ENCODE data around the gene ABHD4.
"Not testable (repeated sequence)": the region's sequence is repeated elsewhere in the genome, so short reads cannot be mapped to it uniquely, and the experiment has no call there.

The ABHD4 gene, protein sequence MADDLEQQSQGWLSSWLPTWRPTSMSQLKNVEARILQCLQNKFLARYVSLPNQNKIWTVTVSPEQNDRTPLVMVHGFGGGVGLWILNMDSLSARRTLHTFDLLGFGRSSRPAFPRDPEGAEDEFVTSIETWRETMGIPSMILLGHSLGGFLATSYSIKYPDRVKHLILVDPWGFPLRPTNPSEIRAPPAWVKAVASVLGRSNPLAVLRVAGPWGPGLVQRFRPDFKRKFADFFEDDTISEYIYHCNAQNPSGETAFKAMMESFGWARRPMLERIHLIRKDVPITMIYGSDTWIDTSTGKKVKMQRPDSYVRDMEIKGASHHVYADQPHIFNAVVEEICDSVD

DNA sequence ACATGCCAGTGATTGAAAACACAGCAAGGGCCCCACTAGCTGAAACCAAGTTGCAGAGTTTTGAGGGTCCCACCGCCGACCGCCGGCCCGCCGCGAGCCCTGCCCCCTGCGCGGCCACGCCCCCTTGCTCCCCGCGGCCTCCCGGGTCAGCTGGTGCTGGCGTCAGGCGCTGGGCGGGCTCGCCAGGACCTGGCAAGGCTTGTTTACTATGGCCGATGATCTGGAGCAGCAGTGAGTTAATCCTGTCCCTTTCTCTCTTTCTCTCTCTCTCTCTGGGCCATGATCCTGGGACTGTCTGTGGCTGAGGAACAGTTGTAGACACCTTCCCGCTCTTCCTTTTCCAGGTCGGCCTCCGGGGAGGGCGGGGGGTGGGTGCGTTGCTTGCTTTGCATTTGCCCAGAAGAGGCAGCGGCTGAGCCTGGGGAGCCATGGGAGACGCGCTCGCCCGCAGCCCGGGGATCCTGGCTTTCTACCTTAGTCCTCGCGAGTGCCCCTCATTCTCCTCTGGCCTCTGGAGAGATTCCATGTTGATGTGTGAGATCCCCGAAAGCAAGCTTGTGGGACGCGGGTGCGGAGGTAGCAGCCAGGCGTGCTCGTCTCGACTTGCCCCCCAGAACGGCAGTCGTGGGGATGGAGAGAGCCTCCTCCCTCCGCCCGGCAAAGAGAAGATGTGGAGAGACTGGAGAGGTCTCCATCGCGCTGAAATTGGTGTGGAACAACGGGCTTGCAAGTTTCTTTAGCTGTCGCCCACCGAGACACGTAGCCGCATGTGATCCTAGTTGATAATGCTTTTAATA, at the start of gene ABHD4:
Gene ABHD4, plus strand, starts transcription at position 202 of the 797 bp plus-strand sequence. Its CDS starts 7 bp downstream, at position 209.
- peak; percentile 8 to 70 for DNase-seq

DNA sequence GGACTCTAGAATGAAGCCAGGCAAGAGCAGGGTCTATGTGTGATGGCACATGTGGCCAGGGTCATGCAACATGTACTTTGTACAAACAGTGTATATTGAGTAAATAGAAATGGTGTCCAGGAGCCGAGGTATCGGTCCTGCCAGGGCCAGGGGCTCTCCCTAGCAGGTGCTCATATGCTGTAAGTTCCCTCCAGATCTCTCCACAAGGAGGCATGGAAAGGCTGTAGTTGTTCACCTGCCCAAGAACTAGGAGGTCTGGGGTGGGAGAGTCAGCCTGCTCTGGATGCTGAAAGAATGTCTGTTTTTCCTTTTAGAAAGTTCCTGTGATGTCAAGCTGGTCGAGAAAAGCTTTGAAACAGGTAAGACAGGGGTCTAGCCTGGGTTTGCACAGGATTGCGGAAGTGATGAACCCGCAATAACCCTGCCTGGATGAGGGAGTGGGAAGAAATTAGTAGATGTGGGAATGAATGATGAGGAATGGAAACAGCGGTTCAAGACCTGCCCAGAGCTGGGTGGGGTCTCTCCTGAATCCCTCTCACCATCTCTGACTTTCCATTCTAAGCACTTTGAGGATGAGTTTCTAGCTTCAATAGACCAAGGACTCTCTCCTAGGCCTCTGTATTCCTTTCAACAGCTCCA, 48.7 kb upstream of the ABHD4 start:
- no peak for DNase-seq

DNA sequence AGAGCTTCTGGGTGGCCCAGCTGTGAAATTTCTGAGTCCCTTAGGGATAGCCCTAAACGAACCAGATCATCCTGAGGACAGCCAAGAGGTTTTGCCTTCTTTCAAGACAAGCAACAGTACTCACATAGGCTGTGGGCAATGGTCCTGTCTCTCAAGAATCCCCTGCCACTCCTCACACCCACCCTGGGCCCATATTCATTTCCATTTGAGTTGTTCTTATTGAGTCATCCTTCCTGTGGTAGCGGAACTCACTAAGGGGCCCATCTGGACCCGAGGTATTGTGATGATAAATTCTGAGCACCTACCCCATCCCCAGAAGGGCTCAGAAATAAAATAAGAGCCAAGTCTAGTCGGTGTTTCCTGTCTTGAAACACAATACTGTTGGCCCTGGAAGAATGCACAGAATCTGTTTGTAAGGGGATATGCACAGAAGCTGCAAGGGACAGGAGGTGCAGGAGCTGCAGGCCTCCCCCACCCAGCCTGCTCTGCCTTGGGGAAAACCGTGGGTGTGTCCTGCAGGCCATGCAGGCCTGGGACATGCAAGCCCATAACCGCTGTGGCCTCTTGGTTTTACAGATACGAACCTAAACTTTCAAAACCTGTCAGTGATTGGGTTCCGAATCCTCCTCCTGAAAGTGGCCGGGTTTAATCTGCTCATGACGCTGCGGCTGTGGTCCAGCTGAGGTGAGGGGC, 48.0 kb upstream of the ABHD4 start:
- DNase-seq = no peak

DNA sequence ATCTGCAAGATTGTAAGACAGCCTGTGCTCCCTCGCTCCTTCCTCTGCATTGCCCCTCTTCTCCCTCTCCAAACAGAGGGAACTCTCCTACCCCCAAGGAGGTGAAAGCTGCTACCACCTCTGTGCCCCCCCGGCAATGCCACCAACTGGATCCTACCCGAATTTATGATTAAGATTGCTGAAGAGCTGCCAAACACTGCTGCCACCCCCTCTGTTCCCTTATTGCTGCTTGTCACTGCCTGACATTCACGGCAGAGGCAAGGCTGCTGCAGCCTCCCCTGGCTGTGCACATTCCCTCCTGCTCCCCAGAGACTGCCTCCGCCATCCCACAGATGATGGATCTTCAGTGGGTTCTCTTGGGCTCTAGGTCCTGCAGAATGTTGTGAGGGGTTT, 46.5 kb upstream of the ABHD4 start:
- DNase-seq = no peak

DNA sequence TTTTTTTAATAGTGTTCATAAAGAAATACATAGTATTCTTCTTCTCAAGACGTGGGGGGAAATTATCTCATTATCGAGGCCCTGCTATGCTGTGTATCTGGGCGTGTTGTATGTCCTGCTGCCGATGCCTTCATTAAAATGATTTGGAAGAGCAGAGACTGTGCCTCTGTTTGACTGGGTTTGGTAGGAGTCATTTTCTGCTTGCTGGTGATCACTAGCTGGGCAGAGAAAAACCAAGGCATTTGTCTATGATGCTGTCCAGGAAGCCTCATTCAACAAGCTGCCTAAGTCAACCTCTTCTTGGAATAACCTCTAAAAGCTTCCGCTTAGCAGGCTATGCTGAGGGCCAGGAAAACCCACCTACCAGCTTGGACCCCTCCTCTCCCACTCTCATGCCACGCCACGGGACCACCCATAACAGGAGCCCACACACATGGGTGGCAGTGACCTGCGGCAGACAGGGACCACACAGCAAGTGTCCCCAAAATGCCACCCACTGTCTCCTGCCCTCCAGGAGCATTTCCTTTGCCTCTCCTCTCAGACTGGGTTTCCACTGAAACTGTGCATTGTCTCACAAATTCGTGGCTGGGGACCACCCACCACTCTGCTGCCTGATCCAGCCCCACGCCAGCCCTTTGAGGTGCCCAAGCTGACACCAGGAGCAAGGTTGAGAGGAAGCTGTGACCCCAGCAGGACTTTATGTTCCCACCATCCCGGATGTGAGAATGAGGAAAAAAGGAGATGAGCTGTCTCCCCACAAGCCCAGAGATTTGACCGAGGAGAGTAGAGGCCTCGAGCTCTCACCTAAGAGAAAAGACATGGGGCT, 45.9 kb upstream of the ABHD4 start:
- DNase-seq = no peak

DNA sequence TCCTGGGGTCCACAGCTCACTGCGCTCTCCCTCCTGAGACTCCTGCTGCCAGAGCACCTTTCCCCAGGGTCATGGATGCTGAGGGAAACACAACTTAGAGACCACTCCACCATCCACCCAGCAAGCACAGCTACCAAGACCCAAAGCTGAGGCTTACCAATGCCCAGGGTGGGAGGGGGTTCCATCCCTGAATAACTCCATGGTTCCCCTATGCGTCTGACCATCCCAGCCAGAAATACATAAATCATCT, 45.3 kb upstream of the ABHD4 start:
- DNase-seq = no peak

DNA sequence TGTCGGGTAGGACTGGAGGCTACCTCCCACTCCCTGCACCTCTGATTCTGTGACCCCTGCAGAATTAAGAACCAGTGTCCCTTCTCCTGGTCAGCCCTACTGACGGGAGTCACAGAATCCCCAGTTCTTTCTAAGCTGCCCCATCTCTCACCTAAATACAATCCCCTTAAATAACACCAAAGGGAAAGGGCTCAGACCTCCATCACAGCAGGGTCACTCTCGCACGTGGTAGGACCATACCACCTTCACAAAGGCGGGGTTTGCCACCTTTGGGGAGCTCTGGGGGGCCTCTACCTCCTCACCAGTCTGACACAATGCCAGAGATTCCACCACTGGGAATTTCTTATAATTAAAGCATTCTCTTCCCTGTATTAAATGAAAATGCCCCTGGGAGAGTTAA, 44.7 kb upstream of the ABHD4 start:
- DNase-seq = no peak

DNA sequence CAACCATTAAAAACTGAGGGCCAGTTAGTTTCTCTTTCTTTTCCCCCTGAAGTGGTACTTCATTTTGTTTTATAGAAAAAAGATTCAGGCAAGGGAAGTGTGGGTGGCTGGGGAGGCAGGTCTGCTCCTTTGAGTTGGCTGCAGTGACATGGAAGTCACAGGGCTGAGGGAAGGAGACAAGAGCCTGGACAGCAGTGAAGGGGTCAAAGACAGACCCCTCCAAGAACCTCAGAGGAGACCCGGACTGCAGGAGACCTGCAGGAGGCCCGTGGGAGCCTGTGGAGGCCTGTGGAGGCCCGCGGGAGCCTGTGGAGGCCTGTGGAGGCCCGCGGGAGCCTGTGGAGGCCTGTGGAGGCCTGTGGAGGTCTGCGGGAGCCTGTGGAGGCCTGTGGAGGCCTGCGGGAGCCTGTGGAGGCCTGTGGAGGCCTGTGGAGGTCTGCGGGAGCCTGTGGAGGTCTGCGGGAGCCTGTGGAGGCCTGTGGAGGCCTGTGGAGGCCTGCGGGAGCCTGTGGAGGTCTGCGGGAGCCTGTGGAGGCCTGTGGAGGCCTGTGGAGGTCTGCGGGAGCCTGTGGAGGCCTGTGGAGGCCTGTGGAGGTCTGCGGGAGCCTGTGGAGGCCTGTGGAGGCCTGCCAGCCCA, 44.1 kb upstream of the ABHD4 start:
- not testable (repeated sequence) for DNase-seq

DNA sequence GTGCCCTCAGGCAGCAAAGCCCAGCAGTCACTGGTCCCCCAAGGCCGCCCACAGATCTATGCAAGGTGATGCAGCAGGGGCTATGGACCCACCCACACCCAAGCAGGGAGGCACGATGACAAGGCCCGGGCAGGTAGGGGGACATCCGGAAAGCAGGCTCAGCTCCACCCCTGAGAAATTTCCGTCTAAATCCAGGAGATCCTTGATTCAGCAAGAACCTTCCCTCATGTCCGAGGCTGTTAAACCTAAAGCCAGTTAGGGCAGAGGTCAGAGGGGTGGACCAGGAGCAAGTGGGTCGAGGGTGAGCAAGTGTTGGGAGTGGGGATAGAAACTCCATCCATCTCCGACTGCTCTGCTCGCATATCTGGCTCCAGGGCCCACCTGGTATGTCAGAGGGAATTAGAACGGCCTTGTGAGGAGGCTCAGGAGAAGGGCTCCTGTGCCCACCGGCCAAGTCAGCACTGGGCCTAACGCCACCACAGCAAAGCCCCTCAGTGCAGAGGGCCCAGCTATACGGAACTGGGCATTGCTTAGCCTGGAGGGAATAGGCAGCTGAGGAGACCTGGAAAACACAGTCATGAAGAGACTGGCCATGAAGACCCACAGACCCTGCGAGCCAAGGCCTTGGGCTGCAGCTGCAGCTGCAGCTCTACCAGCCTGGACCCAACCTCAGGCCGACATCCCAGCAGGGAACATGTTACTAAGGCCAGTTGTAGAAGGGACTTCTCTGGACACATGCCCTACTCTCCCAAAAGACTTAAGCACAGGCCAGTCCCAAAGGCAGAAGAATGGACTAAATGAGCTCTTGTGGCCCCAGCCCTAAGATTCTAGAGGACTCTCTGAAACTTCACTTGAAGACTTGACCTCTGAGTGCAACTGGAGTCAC, 43.4 kb upstream of the ABHD4 start:
- no peak for DNase-seq

DNA sequence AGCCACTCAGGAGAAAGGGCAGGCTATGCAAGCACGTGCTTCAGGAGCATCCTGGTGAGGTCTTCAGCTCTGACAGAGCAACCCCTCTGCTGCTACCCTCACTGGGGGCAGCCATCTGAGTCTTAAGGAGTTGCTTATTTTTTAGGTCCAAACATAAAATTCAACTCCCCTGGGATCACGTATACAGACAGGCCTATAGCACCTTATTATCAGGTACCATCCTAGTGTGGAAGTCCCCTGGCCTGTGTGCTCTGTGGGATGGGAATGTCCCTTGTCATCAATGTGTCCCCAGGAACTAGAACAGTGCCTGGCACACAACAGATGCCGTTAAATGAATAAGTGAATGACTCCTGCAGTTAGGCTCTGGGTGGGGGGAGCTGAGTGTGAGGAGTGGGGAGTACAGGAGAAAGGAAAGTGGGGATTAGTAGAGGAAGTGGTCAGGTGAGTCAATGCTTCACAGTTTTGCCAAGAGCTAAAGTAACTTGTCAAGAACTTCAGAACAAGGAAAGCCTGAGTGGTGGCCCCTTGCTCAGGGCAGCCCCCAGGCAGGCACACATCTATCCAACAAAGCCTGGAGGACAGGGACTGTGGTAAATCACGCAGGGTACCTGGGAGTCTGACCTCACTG, 42.6 kb upstream of the ABHD4 start:
- no peak for DNase-seq

DNA sequence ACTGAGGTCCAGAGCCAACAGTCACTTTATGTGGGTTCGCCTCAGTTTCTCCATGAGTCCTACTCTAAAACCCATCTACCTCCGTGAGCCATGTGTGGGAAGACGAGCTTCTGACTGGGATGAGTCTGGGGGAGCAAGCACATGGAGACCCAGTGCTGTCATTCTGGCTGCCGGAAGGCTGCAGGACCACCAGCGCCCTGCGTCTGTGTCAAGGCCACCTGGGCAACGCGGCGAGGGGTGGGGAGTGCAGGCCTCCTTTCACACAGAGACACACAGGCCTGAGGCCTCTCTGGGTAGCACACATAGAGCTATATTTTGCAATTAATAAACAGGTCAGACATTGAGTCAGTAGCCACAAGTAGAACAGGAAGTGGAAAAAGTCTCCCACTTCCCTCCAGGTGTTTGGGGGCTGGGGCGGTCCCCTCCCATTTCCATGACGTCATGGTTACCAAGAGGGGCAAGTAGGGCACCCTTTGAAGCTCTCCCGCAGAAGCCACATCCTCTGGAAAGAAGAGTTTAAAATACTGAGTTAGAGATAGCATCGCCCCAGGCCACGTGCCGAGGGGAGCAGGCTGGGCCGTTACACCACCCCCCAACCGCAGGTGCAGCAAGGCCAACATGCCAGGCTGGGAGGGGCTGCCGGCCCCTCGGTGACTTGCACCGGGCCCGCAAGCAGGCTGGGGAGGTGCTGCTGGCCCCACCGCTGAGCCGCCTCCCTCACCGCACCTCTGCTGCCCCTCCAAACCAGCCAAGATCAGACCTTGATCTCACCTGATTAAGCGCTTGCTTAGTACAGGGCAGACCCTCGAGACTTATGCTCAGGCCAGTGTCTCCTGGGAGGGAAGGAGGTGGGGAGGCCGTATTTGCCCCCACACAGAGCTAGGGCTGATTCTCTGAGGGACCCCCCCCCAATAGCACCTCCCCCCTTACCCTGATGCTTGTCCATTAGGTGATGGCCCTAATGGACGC, 41.8 kb upstream of the ABHD4 start:
- no peak for DNase-seq

DNA sequence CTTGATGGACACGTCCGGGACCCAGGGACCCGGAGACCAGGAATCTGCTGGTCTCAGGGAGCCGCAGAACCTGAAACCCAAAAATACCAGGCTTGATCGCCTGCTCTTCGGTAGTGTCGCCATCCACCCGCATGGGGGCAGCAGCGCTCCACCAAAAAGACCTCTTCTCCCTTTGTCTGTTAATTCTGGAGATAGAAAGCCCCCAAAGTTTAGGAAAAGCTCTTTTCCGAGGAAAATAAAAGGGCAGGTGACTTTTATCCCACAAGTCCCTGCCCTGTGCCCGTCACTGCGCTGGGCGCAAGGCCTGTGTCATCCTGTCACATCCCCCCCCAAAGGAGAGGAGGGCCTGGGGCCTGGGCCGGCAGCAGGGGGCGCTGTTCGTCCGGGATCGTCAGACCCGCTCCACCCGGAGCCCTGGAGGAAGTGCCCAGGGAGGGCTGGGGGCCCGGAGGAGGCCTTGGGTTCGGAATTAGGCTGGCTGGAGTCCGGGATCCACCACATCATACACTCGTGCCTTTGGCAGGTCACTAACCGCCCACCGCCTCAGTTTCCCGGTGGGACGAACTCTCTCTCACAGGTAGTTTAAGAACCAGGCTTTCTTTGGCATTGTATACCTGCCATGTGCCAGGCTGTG, 41.0 kb upstream of the ABHD4 start:
- peak; percentile 32 to 84 for DNase-seq

DNA sequence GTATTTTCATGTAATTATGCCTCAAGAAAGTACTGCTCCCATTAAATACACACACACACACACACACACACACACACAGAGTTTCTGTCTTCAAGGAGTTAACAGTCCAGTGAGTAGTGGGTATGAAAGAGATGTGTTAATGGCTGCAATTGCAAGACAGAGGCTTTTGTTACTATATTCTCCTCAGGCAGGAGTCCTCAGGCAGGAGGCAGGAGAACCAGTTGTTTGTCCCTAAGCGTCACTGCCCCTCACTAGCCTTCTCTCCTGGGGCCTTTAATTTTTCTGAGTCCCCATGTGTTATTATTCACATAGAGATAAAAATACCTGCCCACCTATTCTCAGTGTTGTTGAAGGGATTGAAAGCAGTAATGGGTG, 40.3 kb upstream of the ABHD4 start:
- no peak for DNase-seq

DNA sequence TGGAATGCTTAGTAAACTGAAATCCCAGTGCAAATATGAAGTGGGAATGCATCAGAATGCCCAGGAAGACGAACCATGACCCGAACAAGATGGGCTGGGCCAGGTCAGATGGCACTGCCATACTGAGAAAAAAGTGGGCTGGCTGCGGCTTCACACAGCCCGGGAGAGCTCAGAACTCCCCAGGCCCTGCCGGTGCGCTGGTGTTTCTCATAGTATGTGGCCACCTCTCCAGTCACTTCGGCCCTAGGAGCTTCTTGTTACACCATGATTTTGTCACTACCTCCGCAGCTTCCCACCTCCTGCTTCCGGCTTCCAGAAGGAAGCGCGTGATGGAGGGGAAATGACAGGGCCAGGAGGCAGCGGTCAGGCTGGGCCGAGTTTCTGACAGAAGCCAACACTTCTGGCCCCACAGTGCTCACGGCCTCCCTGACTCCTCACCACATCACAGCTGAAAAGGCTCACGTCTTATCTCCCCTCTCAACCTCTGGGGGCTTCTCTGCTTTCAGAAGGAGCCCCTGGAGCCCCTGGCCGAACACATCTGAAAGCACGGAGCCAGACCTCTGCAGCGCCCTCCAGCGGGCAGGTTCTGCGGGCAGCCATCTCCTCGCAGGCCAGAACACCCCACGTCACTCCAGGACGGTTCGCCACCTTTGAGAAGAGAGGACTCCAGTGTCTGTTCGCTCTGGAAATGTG, 39.7 kb upstream of the ABHD4 start:
- DNase-seq = no peak

DNA sequence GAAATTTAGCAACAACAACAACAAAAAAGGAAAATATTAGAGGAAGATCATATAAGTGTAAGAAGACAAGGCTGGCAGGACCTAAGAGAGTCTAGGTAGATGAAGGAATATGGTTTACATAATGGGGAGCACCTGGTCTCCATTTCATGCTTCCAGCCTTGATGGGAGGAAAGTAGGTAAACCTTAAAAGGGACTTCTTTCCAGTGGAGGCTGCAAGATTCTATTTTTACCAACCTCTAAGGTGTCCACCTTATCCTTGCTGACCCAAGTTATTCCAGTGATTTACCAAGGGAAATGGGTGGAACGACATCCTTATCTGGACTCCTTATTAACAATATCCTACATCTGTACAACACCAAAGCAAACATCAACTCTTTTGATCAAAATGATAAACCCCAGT, 39.1 kb upstream of the ABHD4 start:
- no peak for DNase-seq

DNA sequence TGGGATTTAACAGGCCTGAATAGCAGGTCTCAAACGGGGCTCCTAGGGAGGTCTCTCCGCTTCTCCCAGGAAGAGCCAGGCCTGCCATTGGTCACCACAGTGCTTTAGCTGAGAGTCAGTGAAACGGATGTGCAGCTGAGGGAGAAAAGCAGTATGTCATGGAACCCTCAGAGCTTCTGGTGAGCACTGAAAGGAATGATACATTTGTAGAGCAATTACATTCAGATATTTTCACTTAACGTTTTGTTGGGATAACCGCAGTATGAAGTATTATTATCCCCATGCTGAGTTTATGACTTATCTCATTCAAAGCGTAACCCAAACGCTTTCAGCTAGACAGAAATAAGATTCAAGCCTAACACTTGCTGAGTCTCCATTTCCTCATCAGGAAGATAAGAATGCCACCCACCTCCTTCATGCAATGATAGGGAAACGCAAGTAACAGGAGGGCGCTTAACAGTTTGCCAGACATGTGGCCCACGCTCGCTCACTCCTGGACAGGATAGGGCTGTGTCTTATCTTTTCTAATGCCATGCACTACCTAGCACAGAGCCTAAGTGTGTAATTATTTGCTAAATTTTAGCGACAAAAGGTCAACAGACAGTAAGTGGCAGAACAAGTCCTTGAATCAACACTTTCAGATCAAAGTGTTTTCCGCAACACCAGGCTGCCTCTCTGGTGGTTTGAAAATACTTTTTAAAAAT, 37.3 kb upstream of the ABHD4 start:
- no peak for DNase-seq

DNA sequence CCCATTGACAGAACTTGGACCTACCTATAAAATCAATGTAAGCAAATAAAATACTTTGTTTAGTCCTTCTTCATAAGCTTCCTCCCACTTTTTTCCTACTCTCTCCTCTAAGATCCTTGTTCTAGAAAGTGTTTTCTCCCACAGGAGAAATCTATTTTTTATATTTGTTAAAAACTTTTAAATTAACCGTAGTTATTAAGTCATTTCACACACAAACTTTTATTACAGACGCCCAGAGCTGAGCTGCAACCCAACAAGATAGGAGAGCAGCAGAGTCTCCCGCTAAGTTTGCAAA, 36.8 kb upstream of the ABHD4 start:
- no peak for DNase-seq
